Measurements from ENCODE around the gene SEC24B.
"Not testable (repeated sequence)": the region's sequence is repeated elsewhere in the genome, so short reads cannot be mapped to it uniquely, and the experiment has no call there.

SEC24B gene

DNA sequence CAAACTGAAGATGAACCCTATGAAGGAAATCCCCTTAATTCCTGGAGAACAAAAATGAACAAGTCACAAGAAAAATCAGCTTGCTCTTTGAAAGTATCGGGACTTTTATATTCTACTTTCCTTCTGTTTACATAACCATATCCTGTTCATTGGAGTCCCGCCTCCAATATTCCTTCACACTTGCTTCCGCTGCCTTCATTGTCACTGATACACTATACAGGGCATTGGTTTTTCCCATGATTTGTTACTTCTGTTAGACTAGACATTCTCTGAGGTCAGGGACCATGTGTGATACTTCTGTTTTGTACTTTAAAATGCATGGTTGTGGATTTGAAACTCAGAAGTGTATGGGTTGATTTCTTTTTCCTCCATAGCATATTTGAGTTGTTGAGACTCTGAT is 145.2 kb downstream of the SEC24B start:
- DNase-seq (ENCODE audit: low read depth), result no peak

DNA sequence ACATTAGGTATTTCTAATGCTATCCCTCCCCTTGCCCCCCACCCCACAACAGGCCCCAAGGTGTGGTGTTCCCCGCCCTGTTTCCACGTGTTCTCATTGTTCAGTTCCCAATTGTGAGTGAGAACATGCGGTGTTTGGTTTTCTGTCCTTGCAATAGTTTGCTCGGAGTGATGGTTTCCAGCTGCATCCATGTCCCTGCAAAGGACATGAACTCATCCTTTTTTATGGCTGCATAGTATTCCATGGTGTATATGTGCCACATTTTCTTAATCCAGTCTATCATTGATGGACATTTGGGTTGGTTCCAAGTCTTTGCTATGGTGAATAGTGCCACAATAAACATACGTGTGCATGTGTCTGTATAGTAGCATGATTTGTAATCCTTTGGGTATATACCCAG is 146.4 kb downstream of the SEC24B start:
- DNase-seq (ENCODE audit: low read depth), result not testable (repeated sequence)

DNA sequence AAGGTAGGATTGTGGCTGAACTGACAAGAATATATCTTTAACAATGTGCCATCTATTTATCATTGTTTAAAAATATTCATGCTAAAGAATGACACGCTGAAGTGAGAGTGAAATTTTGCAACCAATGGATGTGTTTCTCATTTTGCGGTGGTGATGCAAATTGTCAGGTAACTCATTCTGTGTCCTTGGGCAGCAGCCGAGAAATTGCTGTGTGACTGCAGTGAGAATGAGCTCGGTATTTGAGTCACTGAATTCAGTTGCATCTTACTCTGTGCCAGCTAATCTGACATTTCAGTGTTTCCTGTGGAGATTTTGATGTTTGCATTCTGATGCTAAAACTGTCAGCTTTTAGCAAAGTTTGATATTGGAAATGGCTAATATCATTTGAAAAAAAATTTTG is 154.6 kb downstream of the SEC24B start:
- no peak for DNase-seq (ENCODE audit: low read depth)

DNA sequence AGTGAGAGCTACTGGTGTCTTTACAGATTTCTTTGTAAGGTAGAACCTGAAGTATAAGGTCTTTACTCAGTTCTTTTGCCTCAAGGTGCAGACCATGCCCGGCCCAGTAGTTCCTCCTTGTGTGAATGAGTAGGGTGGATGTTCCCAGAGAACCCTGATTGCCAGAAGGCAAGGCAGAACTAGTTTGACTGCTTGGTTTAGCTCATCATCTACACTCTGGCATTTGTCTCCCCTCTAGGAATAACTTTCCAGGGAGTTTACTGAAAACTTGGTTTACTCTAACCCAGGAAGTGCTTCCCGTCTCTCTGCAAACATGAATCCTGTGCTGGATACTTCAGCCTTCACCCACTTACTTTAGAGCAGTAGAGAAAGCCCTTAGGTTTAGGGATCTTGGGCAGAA is 155.5 kb downstream of the SEC24B start:
- no peak for DNase-seq (ENCODE audit: low read depth)

DNA sequence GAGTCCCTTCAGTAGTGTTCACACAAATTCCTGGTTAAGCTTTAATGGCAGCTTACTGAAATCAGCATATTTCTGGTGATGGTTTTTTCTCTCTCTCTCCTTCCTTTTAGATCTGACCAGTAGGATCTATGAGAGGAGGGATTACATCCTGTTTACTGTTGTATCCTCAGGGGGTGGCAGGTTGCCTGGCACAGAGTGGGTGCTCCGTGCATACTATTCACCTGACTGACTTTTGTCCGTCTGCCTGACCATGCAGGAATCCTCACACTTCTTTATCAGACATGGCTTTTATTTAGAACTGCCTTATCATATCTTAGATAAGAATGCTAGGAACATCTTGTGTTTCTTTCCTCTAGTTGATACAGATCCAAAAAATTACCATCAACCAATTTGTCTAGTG is 156.0 kb downstream of the SEC24B start:
- no peak for DNase-seq (ENCODE audit: low read depth)
